Osteoblast (primary cell): ENCODE results near the gene HFE. TPM values are rescaled to one million over a fixed set of nuclear protein-coding genes. Genes with fewer than 3 reads are reported as not detected.

ENCODE experiments used
- DNase-seq: peaks from one replicate; pipeline ENCODE4 v3.0.0; 2011; ENCODE audit warnings: low spot score, mixed read lengths; ENCODE audit not compliant: insufficient read length; ENCODE audit errors: missing footprints
- H2AFZ ChIP-seq: 2 replicates; pipeline ENCODE4 v1.6.0; 2011; ENCODE audit warnings: mild to moderate bottlenecking, low read length
- H3K27ac ChIP-seq: 2 replicates; pipeline ENCODE4 v1.5.1; 2011; ENCODE audit warnings: mild to moderate bottlenecking, low read depth, low read length, moderate library complexity
- H3K27me3 ChIP-seq: 2 replicates; pipeline ENCODE4 v1.6.0; 2012; ENCODE audit warnings: mild to moderate bottlenecking, control low read depth, inconsistent platforms, low read length, moderate library complexity; ENCODE audit not compliant: insufficient read depth
- H3K36me3 ChIP-seq: 2 replicates; pipeline ENCODE4 v1.5.1; 2011; ENCODE audit warnings: mild to moderate bottlenecking, low read length, control low read depth, moderate library complexity; ENCODE audit not compliant: insufficient read depth
- H3K4me1 ChIP-seq: 2 replicates; pipeline ENCODE4 v1.5.1; 2011; ENCODE audit warnings: mild to moderate bottlenecking, low read length, control low read depth, moderate library complexity; ENCODE audit not compliant: insufficient read depth
- H3K4me2 ChIP-seq: 2 replicates; pipeline ENCODE4 v1.6.0; 2011; ENCODE audit warnings: mild to moderate bottlenecking, low read length; ENCODE audit not compliant: insufficient read depth
- H3K4me3 ChIP-seq: fragments of 200-600 bp; sonication (generic); 3 replicates; pipeline ENCODE4 v1.5.1; 2012; ENCODE audit warnings: mild to moderate bottlenecking, low read length, inconsistent platforms; ENCODE audit not compliant: insufficient read depth
- H3K79me2 ChIP-seq: 2 replicates; pipeline ENCODE4 v1.6.0; 2012; ENCODE audit warnings: mild to moderate bottlenecking, low read length, control low read depth, inconsistent platforms; ENCODE audit not compliant: insufficient read depth
- H3K9me3 ChIP-seq: 2 replicates; pipeline ENCODE4 v1.5.1; 2011; ENCODE audit warnings: low read depth, low read length, control low read depth
- H4K20me1 ChIP-seq: 2 replicates; pipeline ENCODE4 v1.6.0; 2012; ENCODE audit warnings: mild to moderate bottlenecking, low read length, control low read depth; ENCODE audit not compliant: insufficient read depth
- total RNA-seq: library from RNA; depleted of rRNA; stranded (reverse); fragments of >200 nt; gene quantifications from 2 replicates; pipeline ENCODE4 v1.2.3, GENCODE V29; 2012
- TF ChIP-seq, protein P1 (sequence below): IDR thresholded peaks from 2 replicates; pipeline ENCODE4 v1.5.1; 2011; ENCODE audit warnings: mild to moderate bottlenecking, low read depth, low read length, moderate library complexity; ENCODE audit errors: extremely low read depth

The HFE gene, protein sequence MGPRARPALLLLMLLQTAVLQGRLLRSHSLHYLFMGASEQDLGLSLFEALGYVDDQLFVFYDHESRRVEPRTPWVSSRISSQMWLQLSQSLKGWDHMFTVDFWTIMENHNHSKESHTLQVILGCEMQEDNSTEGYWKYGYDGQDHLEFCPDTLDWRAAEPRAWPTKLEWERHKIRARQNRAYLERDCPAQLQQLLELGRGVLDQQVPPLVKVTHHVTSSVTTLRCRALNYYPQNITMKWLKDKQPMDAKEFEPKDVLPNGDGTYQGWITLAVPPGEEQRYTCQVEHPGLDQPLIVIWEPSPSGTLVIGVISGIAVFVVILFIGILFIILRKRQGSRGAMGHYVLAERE
- 14.1 and 15.9 TPM in 2 replicates for total RNA-seq

DNA sequence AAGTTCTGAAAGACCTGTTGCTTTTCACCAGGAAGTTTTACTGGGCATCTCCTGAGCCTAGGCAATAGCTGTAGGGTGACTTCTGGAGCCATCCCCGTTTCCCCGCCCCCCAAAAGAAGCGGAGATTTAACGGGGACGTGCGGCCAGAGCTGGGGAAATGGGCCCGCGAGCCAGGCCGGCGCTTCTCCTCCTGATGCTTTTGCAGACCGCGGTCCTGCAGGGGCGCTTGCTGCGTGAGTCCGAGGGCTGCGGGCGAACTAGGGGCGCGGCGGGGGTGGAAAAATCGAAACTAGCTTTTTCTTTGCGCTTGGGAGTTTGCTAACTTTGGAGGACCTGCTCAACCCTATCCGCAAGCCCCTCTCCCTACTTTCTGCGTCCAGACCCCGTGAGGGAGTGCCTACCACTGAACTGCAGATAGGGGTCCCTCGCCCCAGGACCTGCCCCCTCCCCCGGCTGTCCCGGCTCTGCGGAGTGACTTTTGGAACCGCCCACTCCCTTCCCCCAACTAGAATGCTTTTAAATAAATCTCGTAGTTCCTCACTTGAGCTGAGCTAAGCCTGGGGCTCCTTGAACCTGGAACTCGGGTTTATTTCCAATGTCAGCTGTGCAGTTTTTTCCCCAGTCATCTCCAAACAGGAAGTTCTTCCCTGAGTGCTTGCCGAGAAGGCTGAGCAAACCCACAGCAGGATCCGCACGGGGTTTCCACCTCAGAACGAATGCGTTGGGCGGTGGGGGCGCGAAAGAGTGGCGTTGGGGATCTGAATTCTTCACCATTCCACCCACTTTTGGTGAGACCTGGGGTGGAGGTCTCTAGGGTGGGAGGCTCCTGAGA, at the start of gene HFE:
HFE (plus strand) TSS at position 146 of the 832 bp plus-strand sequence; CDS start at position 158, 12 bp downstream.
- no peaks in the 10 kb centered on the region for H3K36me3 ChIP-seq
- H3K9me3 ChIP-seq: no peaks in the 10 kb centered on the region
- peaks cover 12% of the 10 kb centered on the region for H3K4me1 ChIP-seq
- H3K27me3 ChIP-seq: no peaks in the 10 kb centered on the region
- H3K4me3 ChIP-seq: peak within 1 kb of the TSS; percentile 95
- TF ChIP-seq, protein P1, sequence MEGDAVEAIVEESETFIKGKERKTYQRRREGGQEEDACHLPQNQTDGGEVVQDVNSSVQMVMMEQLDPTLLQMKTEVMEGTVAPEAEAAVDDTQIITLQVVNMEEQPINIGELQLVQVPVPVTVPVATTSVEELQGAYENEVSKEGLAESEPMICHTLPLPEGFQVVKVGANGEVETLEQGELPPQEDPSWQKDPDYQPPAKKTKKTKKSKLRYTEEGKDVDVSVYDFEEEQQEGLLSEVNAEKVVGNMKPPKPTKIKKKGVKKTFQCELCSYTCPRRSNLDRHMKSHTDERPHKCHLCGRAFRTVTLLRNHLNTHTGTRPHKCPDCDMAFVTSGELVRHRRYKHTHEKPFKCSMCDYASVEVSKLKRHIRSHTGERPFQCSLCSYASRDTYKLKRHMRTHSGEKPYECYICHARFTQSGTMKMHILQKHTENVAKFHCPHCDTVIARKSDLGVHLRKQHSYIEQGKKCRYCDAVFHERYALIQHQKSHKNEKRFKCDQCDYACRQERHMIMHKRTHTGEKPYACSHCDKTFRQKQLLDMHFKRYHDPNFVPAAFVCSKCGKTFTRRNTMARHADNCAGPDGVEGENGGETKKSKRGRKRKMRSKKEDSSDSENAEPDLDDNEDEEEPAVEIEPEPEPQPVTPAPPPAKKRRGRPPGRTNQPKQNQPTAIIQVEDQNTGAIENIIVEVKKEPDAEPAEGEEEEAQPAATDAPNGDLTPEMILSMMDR: no peak
- peak within 1 kb of the TSS; percentile 99 for H2AFZ ChIP-seq
- peak; percentile 73 for DNase-seq
- no peaks in the 10 kb centered on the region for H4K20me1 ChIP-seq
- H3K79me2 ChIP-seq: peaks cover 6% of the 10 kb centered on the region
- peak within 1 kb of the TSS; percentile 91 for H3K27ac ChIP-seq
- peak within 1 kb of the TSS; percentile 95 for H3K4me2 ChIP-seq

DNA sequence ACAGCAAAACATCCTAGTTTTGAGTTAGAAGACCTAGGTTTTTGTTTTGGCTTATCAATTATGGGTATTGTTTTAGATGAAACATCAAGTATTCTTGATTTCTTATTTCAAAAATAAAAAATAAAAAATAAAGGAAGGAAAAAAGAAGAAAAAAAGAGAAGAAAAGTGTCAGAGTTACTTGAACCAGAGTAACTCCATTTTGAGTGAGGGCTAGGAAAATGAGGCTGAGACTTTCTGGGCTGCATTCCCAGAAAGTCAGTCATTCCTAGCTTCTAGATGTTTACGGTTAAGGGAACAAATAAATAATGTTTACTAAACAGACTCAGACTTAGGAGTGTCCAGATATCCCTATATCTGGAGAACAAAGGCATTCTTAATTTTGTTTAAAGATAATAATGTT, 45.3 kb upstream of the HFE start:
- no peak overlapping the region for H2AFZ ChIP-seq
- H3K9me3 ChIP-seq: no peaks in the 10 kb centered on the region
- H3K4me3 ChIP-seq: no peak overlapping the region
- no peaks in the 10 kb centered on the region for H3K36me3 ChIP-seq
- TF ChIP-seq, protein P1: no peak
- H3K27me3 ChIP-seq: no peaks in the 10 kb centered on the region
- peak overlapping the region; percentile 45 for H3K4me2 ChIP-seq
- H3K27ac ChIP-seq: no peak overlapping the region
- H3K4me1 ChIP-seq: peaks cover 23% of the 10 kb centered on the region
- no peaks in the 10 kb centered on the region for H4K20me1 ChIP-seq
- no peak for DNase-seq
- H3K79me2 ChIP-seq: no peaks in the 10 kb centered on the region

GRCh38 chr6:26043384-26044139, 43.7 kb upstream of the HFE start:
- peak overlapping the region; percentile 96 for H3K4me2 ChIP-seq
- no peaks in the 10 kb centered on the region for H3K9me3 ChIP-seq
- peak overlapping the region; percentile 71 for H3K4me3 ChIP-seq
- no peaks in the 10 kb centered on the region for H3K36me3 ChIP-seq
- peak; percentile 87 for DNase-seq
- H2AFZ ChIP-seq: peak overlapping the region; percentile 79
- H3K4me1 ChIP-seq: peaks cover 23% of the 10 kb centered on the region
- H4K20me1 ChIP-seq: no peaks in the 10 kb centered on the region
- TF ChIP-seq, protein P1: no peak
- H3K27ac ChIP-seq: peak overlapping the region; percentile 89
- no peaks in the 10 kb centered on the region for H3K27me3 ChIP-seq
- no peaks in the 10 kb centered on the region for H3K79me2 ChIP-seq
